DND-41 (cell line): ENCODE data around the gene NTSR1.

Experiments used
- EZH2 ChIP-seq: IDR thresholded peaks from 3 replicates; pipeline ENCODE4 v1.6.1; 2012; ENCODE audit warnings: borderline replicate concordance, low read depth, mild to moderate bottlenecking, moderate library complexity, low read length, inconsistent platforms; ENCODE audit not compliant: severe bottlenecking
- TF ChIP-seq, protein P1 (sequence below): IDR thresholded peaks from 2 replicates; pipeline ENCODE4 v1.5.1; 2012; ENCODE audit warnings: borderline replicate concordance, low read length, moderate library complexity, mild to moderate bottlenecking; ENCODE audit not compliant: poor library complexity, severe bottlenecking; ENCODE audit errors: extremely low read depth

DNA sequence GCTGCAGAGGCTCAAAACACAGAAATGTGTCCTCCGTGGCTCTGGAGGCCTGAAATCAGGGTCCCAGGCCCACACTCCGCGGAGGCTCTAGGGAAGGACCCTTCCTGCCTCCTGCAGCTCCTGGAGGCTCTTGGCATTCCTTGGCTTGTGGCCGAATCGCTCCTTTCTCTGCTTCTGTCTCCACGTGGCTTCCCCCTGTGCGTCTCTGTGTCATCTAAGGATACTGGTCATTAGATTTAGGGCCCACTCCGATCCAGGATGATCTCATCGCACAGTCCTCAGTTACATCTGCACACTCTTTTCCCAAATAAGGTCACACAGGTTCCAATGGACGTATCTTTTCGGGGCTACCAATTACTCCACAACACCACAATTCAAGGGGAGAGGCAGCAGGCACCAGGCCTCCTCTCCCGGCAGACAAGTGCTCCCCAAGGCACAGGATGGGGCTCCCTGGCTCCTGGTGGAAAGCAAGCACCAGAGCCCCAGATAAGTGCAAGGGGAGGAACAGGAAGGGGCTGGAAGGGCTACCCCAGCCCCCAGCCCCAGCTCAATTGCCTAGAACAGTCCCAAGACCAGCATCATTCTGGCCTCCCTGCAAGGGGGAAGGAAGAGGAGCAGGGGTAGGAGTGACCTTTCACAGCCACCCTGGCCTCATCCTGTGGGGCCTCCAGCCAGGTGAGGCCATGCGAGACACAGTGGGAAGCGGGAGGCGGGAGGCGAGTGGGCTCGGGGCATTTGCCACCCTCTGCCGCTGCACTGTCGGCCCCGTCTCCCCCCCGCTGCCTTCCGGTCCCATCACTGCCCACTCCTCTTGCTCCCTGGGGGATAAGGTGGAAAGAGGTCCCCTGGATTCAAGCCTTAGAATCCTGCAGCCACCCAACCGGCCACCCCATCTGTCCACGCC is 16.3 kb downstream of the NTSR1 start:
- TF ChIP-seq EZH2: no peak
- TF ChIP-seq, protein P1, sequence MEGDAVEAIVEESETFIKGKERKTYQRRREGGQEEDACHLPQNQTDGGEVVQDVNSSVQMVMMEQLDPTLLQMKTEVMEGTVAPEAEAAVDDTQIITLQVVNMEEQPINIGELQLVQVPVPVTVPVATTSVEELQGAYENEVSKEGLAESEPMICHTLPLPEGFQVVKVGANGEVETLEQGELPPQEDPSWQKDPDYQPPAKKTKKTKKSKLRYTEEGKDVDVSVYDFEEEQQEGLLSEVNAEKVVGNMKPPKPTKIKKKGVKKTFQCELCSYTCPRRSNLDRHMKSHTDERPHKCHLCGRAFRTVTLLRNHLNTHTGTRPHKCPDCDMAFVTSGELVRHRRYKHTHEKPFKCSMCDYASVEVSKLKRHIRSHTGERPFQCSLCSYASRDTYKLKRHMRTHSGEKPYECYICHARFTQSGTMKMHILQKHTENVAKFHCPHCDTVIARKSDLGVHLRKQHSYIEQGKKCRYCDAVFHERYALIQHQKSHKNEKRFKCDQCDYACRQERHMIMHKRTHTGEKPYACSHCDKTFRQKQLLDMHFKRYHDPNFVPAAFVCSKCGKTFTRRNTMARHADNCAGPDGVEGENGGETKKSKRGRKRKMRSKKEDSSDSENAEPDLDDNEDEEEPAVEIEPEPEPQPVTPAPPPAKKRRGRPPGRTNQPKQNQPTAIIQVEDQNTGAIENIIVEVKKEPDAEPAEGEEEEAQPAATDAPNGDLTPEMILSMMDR: no peak
